GM19452 (cell line): ENCODE measurements around the gene FAM174A.
"Not testable (repeated sequence)": the region's sequence is repeated elsewhere in the genome, so short reads cannot be mapped to it uniquely, and the experiment has no call there.

ENCODE experiments used
- ATAC-seq: cut with Tn5 transposase; IDR thresholded peaks from one replicate; pipeline ENCODE4 v1.9.1; 2021; ENCODE audit not compliant: unreplicated experiment

FAM174A gene

GRCh38 chr5:100575815-100576214 is 40.6 kb downstream of the FAM174A start:
- no peak for ATAC-seq

GRCh38 chr5:100576217-100576751 is 41.1 kb downstream of the FAM174A start:
- ATAC-seq, result no peak

GRCh38 chr5:100577506-100577905 is 42.3 kb downstream of the FAM174A start:
- no peak for ATAC-seq

- peak; percentile 96 for ATAC-seq
Observed at GRCh38 chr5:100584069-100584468, 48.9 kb downstream of the FAM174A start.

- ATAC-seq, result no peak
Observed at GRCh38 chr5:100584889-100585288, 49.7 kb downstream of the FAM174A start.

- ATAC-seq, result no peak
Observed at GRCh38 chr5:100590867-100591266, 55.7 kb downstream of the FAM174A start.

GRCh38 chr5:100595152-100595811 is 60.1 kb downstream of the FAM174A start:
- ATAC-seq, result no peak

GRCh38 chr5:100595812-100596173 is 60.6 kb downstream of the FAM174A start:
- ATAC-seq, result no peak

- ATAC-seq, result no peak
Observed at GRCh38 chr5:100598446-100598845, 63.3 kb downstream of the FAM174A start.

GRCh38 chr5:100600298-100600994 is 65.3 kb downstream of the FAM174A start:
- no peak for ATAC-seq

- no peak for ATAC-seq
Observed at GRCh38 chr5:100603141-100603540, 68.0 kb downstream of the FAM174A start.

- not testable (repeated sequence) for ATAC-seq
Observed at GRCh38 chr5:100604021-100604420, 68.8 kb downstream of the FAM174A start.

- no peak for ATAC-seq
Observed at GRCh38 chr5:100609594-100609993, 74.4 kb downstream of the FAM174A start.

- no peak for ATAC-seq
Observed at GRCh38 chr5:100614308-100614707, 79.1 kb downstream of the FAM174A start.

GRCh38 chr5:100615362-100615761 is 80.2 kb downstream of the FAM174A start:
- no peak for ATAC-seq

GRCh38 chr5:100616291-100616690 is 81.1 kb downstream of the FAM174A start:
- no peak for ATAC-seq

- ATAC-seq, result no peak
Observed at GRCh38 chr5:100616981-100617380, 81.8 kb downstream of the FAM174A start.

- ATAC-seq, result no peak
Observed at GRCh38 chr5:100623719-100624118, 88.5 kb downstream of the FAM174A start.

- peak; percentile 60 for ATAC-seq
Observed at GRCh38 chr5:100634937-100635534, 99.9 kb downstream of the FAM174A start.
